ENCODE results near the gene STK33. TPM values are rescaled to one million over a fixed set of nuclear protein-coding genes. Genes with fewer than 3 reads are reported as not detected.

Gene STK33
- total and polyA plus RNA-seq, 2 donors (not counting 3 experiments of a cell fraction or from before 2014, with no cell fraction given), result 0.63 to 3.4 TPM

DNA sequence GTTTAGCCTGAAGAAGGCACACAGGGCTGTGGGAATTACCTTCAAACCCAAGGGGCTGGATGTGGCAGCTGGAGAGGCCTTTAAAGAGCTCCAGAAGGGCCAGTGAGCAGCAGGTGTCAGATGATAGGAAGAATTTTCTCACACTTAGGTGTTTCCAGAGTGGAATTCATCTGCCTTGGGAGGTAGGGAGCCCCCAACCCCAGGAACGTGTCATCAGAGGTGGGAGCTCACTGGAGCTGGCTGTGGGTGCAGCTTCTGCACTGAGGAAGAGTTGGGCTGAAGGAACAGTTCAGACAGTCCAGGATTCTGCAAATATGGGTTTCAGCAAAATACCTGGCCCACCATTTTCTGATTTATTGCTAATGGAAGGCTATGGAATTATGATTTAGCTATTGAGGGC is 210.8 kb downstream of the STK33 start:
- H3K27ac ChIP-seq (ENCODE audit: insufficient read depth, low read depth, low read length), result no peak overlapping the region
- intact Hi-C loops (cut with micrococcal nuclease) (no loop called here), dilution Hi-C loops (cut with MboI; ENCODE audit: extremely low pct_ligation_motif_present, low sequenced_read_pairs) (no loop called here)
- H3K9me3 ChIP-seq (replicated peaks; ENCODE audit: control insufficient read depth, insufficient read depth, low read length), result no peaks in the 10 kb centered on the region
- no peak overlapping the region for H2AFZ ChIP-seq (ENCODE audit: low read depth, low read length)
- H3K9ac ChIP-seq (replicated peaks; ENCODE audit: extremely low read depth, insufficient read depth, low read length), result no peak overlapping the region
- no peaks in the 10 kb centered on the region for H3K4me1 ChIP-seq (ENCODE audit: control insufficient read depth, extremely low read depth, insufficient read depth, low read length)
- POLR2A ChIA-PET, result no interaction called here
- H3K36me3 ChIP-seq (ENCODE audit: control insufficient read depth in 2 of 2, extremely low read depth in 1 of 2, insufficient read depth in 2 of 2, low read length in 2 of 2), result no peaks in the 10 kb centered on the region
- no peaks in the 10 kb centered on the region for H3K27me3 ChIP-seq (ENCODE audit: control insufficient read depth in 2 of 2, insufficient read depth in 2 of 2, low read length in 2 of 2)
- TF ChIP-seq GATA2 (IDR thresholded peaks at IDR 0.05; ENCODE audit: insufficient read depth, insufficient read length, low read depth, low read length) (no peak), POLR2A (IDR thresholded peaks at IDR 0.05; ENCODE audit: low read depth, low read length) (no peak)
- FAIRE-seq (no peak), DNase-seq (ENCODE audit: low read depth, low spot score) (no peak)
- H3K4me3 ChIP-seq (replicated peaks in 1 of 3; ENCODE audit: insufficient read depth in 1 of 3, low read depth in 1 of 3, low read length in 3 of 3), result no peak overlapping the region
- no TSS peak for BruUV-seq (replicated peaks)
- CTCF ChIA-PET, result interaction anchor here (2.1 kb wide), 1 partner anchor 576 kb away, joined by 7 read pairs; no protein-coding TSS in a partner anchor
- H3K79me2 ChIP-seq (ENCODE audit: control insufficient read depth, insufficient read depth, low read length), result no peaks in the 10 kb centered on the region
- H3K4me2 ChIP-seq (ENCODE audit: insufficient read depth, low read length), result no peak overlapping the region
- no peaks in the 10 kb centered on the region for H4K20me1 ChIP-seq (replicated peaks; ENCODE audit: control insufficient read depth, extremely low read depth, insufficient read depth, low read length)
- no peaks in the 10 kb centered on the region for H3K9me1 ChIP-seq (replicated peaks; ENCODE audit: control insufficient read depth, extremely low read depth, insufficient read depth, low read length)

DNA sequence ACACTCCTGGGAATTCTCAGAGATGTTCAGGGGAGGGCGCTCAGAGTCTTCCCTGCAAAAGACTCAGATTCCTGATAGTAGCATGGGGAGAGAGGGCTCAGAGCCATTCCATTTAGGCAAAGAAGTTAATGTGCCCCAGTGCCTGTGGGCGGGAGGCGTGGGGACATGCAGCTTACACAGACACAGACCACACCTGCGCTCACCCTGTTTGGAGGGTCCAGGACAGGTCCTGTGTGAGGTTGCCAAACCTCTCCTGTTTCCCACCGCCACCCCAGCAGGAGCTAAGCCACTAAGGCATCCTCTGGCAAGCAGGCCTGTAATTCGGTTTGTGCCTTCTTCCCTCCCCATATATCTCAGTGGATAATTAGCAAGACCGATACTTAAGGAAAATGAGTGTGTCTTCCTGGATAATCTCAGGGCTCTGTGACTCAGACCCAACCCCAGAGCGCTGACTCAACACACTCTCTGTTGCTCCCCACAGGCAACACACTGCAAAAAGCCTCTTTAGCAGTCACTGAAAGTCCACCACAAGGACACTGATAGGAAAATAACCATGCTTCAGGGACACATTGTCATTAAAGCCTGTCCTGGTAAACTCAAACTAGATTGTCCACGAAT is 211.5 kb downstream of the STK33 start:
- Histone ChIP-seq H3K36me3 (ENCODE audit: control insufficient read depth in 2 of 2, extremely low read depth in 1 of 2, insufficient read depth in 2 of 2, low read length in 2 of 2) (no peaks in the 10 kb centered on the region), H3K9me1 (replicated peaks; ENCODE audit: control insufficient read depth, extremely low read depth, insufficient read depth, low read length) (no peaks in the 10 kb centered on the region), H3K27me3 (ENCODE audit: control insufficient read depth in 2 of 2, insufficient read depth in 2 of 2, low read length in 2 of 2) (no peaks in the 10 kb centered on the region), H3K9me3 (replicated peaks; ENCODE audit: control insufficient read depth, insufficient read depth, low read length) (no peaks in the 10 kb centered on the region), H3K4me2 (ENCODE audit: insufficient read depth, low read length) (no peak overlapping the region), H4K20me1 (replicated peaks; ENCODE audit: control insufficient read depth, extremely low read depth, insufficient read depth, low read length) (no peaks in the 10 kb centered on the region), H3K9ac (replicated peaks; ENCODE audit: extremely low read depth, insufficient read depth, low read length) (no peak overlapping the region), H2AFZ (ENCODE audit: low read depth, low read length) (no peak overlapping the region), H3K4me1 (ENCODE audit: control insufficient read depth, extremely low read depth, insufficient read depth, low read length) (no peaks in the 10 kb centered on the region), H3K79me2 (ENCODE audit: control insufficient read depth, insufficient read depth, low read length) (no peaks in the 10 kb centered on the region), H3K4me3 (replicated peaks in 1 of 3; ENCODE audit: insufficient read depth in 1 of 3, low read depth in 1 of 3, low read length in 3 of 3) (no peak overlapping the region), H3K27ac (ENCODE audit: insufficient read depth, low read depth, low read length) (no peak overlapping the region)
- TF ChIP-seq JUN (IDR thresholded peaks at IDR 0.05; ENCODE audit: borderline replicate concordance, insufficient read depth, insufficient read length, low read depth), result no peak
- TF ChIP-seq MYC (IDR thresholded peaks at IDR 0.05; ENCODE audit: low read depth, low read length), result no peak
- no peak for TF ChIP-seq EZH2 (IDR thresholded peaks at IDR 0.05; ENCODE audit: borderline replicate concordance, low read depth, low read length, severe bottlenecking)
- TF ChIP-seq, protein P1, sequence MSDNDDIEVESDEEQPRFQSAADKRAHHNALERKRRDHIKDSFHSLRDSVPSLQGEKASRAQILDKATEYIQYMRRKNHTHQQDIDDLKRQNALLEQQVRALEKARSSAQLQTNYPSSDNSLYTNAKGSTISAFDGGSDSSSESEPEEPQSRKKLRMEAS (IDR thresholded peaks at IDR 0.05; ENCODE audit: insufficient read depth, insufficient read length), result no peak
- no peak for TF ChIP-seq POLR2A (IDR thresholded peaks at IDR 0.05; ENCODE audit: low read depth, low read length)
- TF ChIP-seq GATA2 (IDR thresholded peaks at IDR 0.05; ENCODE audit: insufficient read depth, insufficient read length, low read depth, low read length), result no peak
- no peak for TF ChIP-seq FOS (IDR thresholded peaks at IDR 0.05; ENCODE audit: borderline replicate concordance, insufficient read depth, low read length)
- TF ChIP-seq, protein P2, sequence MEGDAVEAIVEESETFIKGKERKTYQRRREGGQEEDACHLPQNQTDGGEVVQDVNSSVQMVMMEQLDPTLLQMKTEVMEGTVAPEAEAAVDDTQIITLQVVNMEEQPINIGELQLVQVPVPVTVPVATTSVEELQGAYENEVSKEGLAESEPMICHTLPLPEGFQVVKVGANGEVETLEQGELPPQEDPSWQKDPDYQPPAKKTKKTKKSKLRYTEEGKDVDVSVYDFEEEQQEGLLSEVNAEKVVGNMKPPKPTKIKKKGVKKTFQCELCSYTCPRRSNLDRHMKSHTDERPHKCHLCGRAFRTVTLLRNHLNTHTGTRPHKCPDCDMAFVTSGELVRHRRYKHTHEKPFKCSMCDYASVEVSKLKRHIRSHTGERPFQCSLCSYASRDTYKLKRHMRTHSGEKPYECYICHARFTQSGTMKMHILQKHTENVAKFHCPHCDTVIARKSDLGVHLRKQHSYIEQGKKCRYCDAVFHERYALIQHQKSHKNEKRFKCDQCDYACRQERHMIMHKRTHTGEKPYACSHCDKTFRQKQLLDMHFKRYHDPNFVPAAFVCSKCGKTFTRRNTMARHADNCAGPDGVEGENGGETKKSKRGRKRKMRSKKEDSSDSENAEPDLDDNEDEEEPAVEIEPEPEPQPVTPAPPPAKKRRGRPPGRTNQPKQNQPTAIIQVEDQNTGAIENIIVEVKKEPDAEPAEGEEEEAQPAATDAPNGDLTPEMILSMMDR (IDR thresholded peaks at IDR 0.05; ENCODE audit: extremely low read depth in 1 of 2, insufficient read depth in 1 of 2, low read depth in 1 of 2, low read length in 2 of 2), result no peak
- no peak for TF ChIP-seq POLR2AphosphoS5 (IDR thresholded peaks at IDR 0.05; ENCODE audit: insufficient read depth, low read depth, low read length)
- POLR2A ChIA-PET, result no interaction called here
- CTCF ChIA-PET, result interaction anchor here (2.1 kb wide), 1 partner anchor 577 kb away, joined by 7 read pairs; no protein-coding TSS in a partner anchor
- no peak for DNase-seq (ENCODE audit: low read depth, low spot score)
- dilution Hi-C loops (cut with MboI; ENCODE audit: extremely low pct_ligation_motif_present, low sequenced_read_pairs) (no loop called here), intact Hi-C loops (cut with micrococcal nuclease) (no loop called here)
- no TSS peak for BruUV-seq (replicated peaks)
- FAIRE-seq, result no peak
